Measurements from ENCODE around the gene RNPEP. TPM values are rescaled to one million over a fixed set of nuclear protein-coding genes. Genes with fewer than 3 reads are reported as not detected.
"Not testable (repeated sequence)": the region's sequence is repeated elsewhere in the genome, so short reads cannot be mapped to it uniquely, and the experiment has no call there.

Gene RNPEP
- total RNA-seq, 2 donors from 2014 or later = 46.6 to 73.5 TPM

GRCh38 chr1:202047977-202048376 lies 65.5 kb downstream of the RNPEP start:
- TF ChIP-seq CTCF (conservative IDR thresholded peaks at IDR 0.05) = no peak
- WGBS, 2 experiments (ENCODE audit: insufficient coverage in 1 of 2, insufficient read length in 1 of 2) = 93 to 100% methylated on average over 4 of the region's 4 CpGs
- Histone ChIP-seq H3K4me3 (ENCODE audit: low read length) (no peak overlapping the region), H3K36me3 (ENCODE audit: control insufficient read depth, insufficient read depth, low read length) (no peaks in the 10 kb centered on the region), H3K4me1 (ENCODE audit: control insufficient read depth, insufficient read depth, low read length) (peaks cover 10% of the 10 kb centered on the region), H3K27ac (ENCODE audit: low read depth, low read length) (no peak overlapping the region), H3K27me3 (ENCODE audit: control insufficient read depth, insufficient read depth, low read length, poor library complexity, severe bottlenecking) (no peaks in the 10 kb centered on the region), H3K9ac (ENCODE audit: extremely low read depth, low read length, poor library complexity, severe bottlenecking) (no peak overlapping the region), H3K9me3 (ENCODE audit: control insufficient read depth, low read length) (no peaks in the 10 kb centered on the region)
- Mint-ChIP-seq H3K36me3 (ENCODE audit: low read depth) (no peaks in the 10 kb centered on the region), H3K27me3 (ENCODE audit: insufficient read depth) (no peaks in the 10 kb centered on the region), H3K4me3 (no peak overlapping the region), H3K4me1 (peaks cover 12% of the 10 kb centered on the region), H3K27ac (no peak overlapping the region), H3K9me3 (peaks cover 2% of the 10 kb centered on the region)
- DNase-seq = no peak

GRCh38 chr1:202049129-202049528 lies 66.7 kb downstream of the RNPEP start:
- Mint-ChIP-seq H3K4me3 (no peak overlapping the region), H3K36me3 (ENCODE audit: low read depth) (no peaks in the 10 kb centered on the region), H3K9me3 (peaks cover 2% of the 10 kb centered on the region), H3K4me1 (peaks cover 12% of the 10 kb centered on the region), H3K27ac (no peak overlapping the region), H3K27me3 (ENCODE audit: insufficient read depth) (no peaks in the 10 kb centered on the region)
- Histone ChIP-seq H3K4me1 (ENCODE audit: control insufficient read depth, insufficient read depth, low read length) (peaks cover 10% of the 10 kb centered on the region), H3K4me3 (ENCODE audit: low read length) (no peak overlapping the region), H3K9ac (ENCODE audit: extremely low read depth, low read length, poor library complexity, severe bottlenecking) (no peak overlapping the region), H3K9me3 (ENCODE audit: control insufficient read depth, low read length) (no peaks in the 10 kb centered on the region), H3K27ac (ENCODE audit: low read depth, low read length) (no peak overlapping the region), H3K36me3 (ENCODE audit: control insufficient read depth, insufficient read depth, low read length) (no peaks in the 10 kb centered on the region), H3K27me3 (ENCODE audit: control insufficient read depth, insufficient read depth, low read length, poor library complexity, severe bottlenecking) (no peaks in the 10 kb centered on the region)
- no peak for DNase-seq
- no peak for TF ChIP-seq CTCF (conservative IDR thresholded peaks at IDR 0.05)
- 92% methylated on average over 4 of the region's 5 CpGs; no CpG with 5 or more reads in 1 of the 2 experiments for WGBS, 2 experiments (ENCODE audit: insufficient coverage in 1 of 2, insufficient read length in 1 of 2)

GRCh38 chr1:202054094-202054493 lies 71.6 kb downstream of the RNPEP start:
- Mint-ChIP-seq H3K36me3 (ENCODE audit: low read depth) (no peaks in the 10 kb centered on the region), H3K9me3 (no peaks in the 10 kb centered on the region), H3K4me3 (no peak overlapping the region), H3K27me3 (ENCODE audit: insufficient read depth) (no peaks in the 10 kb centered on the region), H3K4me1 (no peaks in the 10 kb centered on the region), H3K27ac (no peak overlapping the region)
- no peak for TF ChIP-seq CTCF (conservative IDR thresholded peaks at IDR 0.05)
- Histone ChIP-seq H3K4me1 (ENCODE audit: control insufficient read depth, insufficient read depth, low read length) (no peaks in the 10 kb centered on the region), H3K9ac (ENCODE audit: extremely low read depth, low read length, poor library complexity, severe bottlenecking) (no peak overlapping the region), H3K9me3 (ENCODE audit: control insufficient read depth, low read length) (no peaks in the 10 kb centered on the region), H3K27me3 (ENCODE audit: control insufficient read depth, insufficient read depth, low read length, poor library complexity, severe bottlenecking) (no peaks in the 10 kb centered on the region), H3K4me3 (ENCODE audit: low read length) (no peak overlapping the region), H3K36me3 (ENCODE audit: control insufficient read depth, insufficient read depth, low read length) (no peaks in the 10 kb centered on the region), H3K27ac (ENCODE audit: low read depth, low read length) (no peak overlapping the region)
- no peak for DNase-seq
- WGBS, 2 experiments (ENCODE audit: insufficient coverage in 1 of 2, insufficient read length in 1 of 2) = 82 to 96% methylated on average over 6 to 7 of the region's 7 CpGs

GRCh38 chr1:202054673-202055072 lies 72.2 kb downstream of the RNPEP start:
- not testable (repeated sequence) for H3K27ac Mint-ChIP-seq

More at GRCh38 chr1:202054673-202055072, 72.2 kb downstream of the RNPEP start:
- not testable (repeated sequence) for H3K9me3 Mint-ChIP-seq; H3K9me3 ChIP-seq (ENCODE audit: control insufficient read depth, low read length); H3K36me3 ChIP-seq (ENCODE audit: control insufficient read depth, insufficient read depth, low read length); H3K4me1 Mint-ChIP-seq; H3K36me3 Mint-ChIP-seq (ENCODE audit: low read depth); H3K27me3 ChIP-seq (ENCODE audit: control insufficient read depth, insufficient read depth, low read length, poor library complexity, severe bottlenecking); H3K4me1 ChIP-seq (ENCODE audit: control insufficient read depth, insufficient read depth, low read length); DNase-seq; H3K4me3 ChIP-seq (ENCODE audit: low read length); H3K9ac ChIP-seq (ENCODE audit: extremely low read depth, low read length, poor library complexity, severe bottlenecking); H3K27ac ChIP-seq (ENCODE audit: low read depth, low read length); H3K27me3 Mint-ChIP-seq (ENCODE audit: insufficient read depth); H3K4me3 Mint-ChIP-seq
- 88% methylated on average over 4 of the region's 4 CpGs; no CpG with 5 or more reads in 1 of the 2 experiments for WGBS, 2 experiments (ENCODE audit: insufficient coverage in 1 of 2, insufficient read length in 1 of 2)
